Left lung (tissue), 10 donors: ENCODE data around the gene TRPM4. TPM values are rescaled to one million over a fixed set of nuclear protein-coding genes. Genes with fewer than 3 reads are reported as not detected.

ENCODE experiments used
- ATAC-seq: fragments of 200-7000 bp; cut with Tn5 transposase; one replicate; pipeline ENCODE4 v1.9.1; 2020; ENCODE audit warnings: moderate library complexity
- DNase-seq, 4 donors: peaks; one replicate each; pipeline ENCODE4 v3.0.0-alpha.2; 2013 to 2020
- H3K27ac ChIP-seq, 2 donors: fragments of 200-600 bp; sonication (generic) in 1 of 2; one replicate each; pipeline versions ENCODE4 v1.5.0 to v1.8.0; 2020 to 2021
- H3K27me3 ChIP-seq, 2 donors: fragments of 200-600 bp; sonication (generic) in 1 of 2; one replicate each; pipeline versions ENCODE4 v1.5.0 to v1.8.0; 2020 to 2021
- H3K36me3 ChIP-seq, 2 donors: fragments of 200-600 bp; sonication (generic) in 1 of 2; one replicate each; pipeline versions ENCODE4 v1.5.0 to v1.8.0; 2020 to 2021
- H3K4me1 ChIP-seq, 2 donors: fragments of 200-600 bp; one replicate each; pipeline ENCODE4 v1.8.0; 2021
- H3K4me3 ChIP-seq, 2 donors: fragments of 200-600 bp; sonication (generic) in 1 of 2; one replicate each; pipeline versions ENCODE4 v1.5.0 to v1.8.0; 2020 to 2021; ENCODE audit warnings: mild to moderate bottlenecking in 1 of 2
- H3K9me3 ChIP-seq, 2 donors: fragments of 200-600 bp; sonication (generic) in 1 of 2; one replicate each; pipeline versions ENCODE4 v1.5.0 to v1.8.0; 2020 to 2021
- CTCF ChIP-seq, 2 donors: fragments of 200-600 bp; sonication (generic) in 1 of 2; IDR thresholded peaks; one replicate each; pipeline versions ENCODE4 v1.5.0 to v1.8.0; 2021; ENCODE audit warnings: antibody characterized with exemption in 2 of 2
- intact Hi-C, 2 donors: fragments of 100-400 bp; cut with DNase I; formaldehyde crosslinking; loops; one replicate each; pipeline versions ENCODE4 v1.11.2 to v1.14.2; 2022
- polyA plus RNA-seq, 6 donors: library from polyadenylated mRNA; unstranded; fragments of 120-200 nt; gene quantifications; one replicate each; pipeline ENCODE4 v1.2.1, GENCODE V29; 2013; ENCODE audit not compliant: insufficient read length in 6 of 6
- total RNA-seq, 2 donors: library from RNA; stranded (reverse); fragmentation: NEBNext Ultra II Directional; extraction: Animal tissue kit (Norgen Biotek cat#: 25700); gene quantifications; one replicate each; pipeline ENCODE4 v1.2.1, GENCODE V29; 2021
- donor health status: DM: no; HTN: yes; CAD: no.
- donor health status: DM: no; HTN: no; CAD: no.

The TRPM4 gene
- total and polyA plus RNA-seq, 8 donors: 14.3 to 61.7 (median 29.7) TPM

GRCh38 chr19:49127674-49128544 is 29.7 kb upstream of the TRPM4 start:
- peak overlapping the region in 1 of 2 donors; percentile 32 for H3K4me3 ChIP-seq
- H3K36me3 ChIP-seq: no peaks in the 10 kb centered on the region
- peak overlapping the region; percentile 44 to 45 for H3K27ac ChIP-seq
- no peaks in the 10 kb centered on the region for H3K9me3 ChIP-seq
- intact Hi-C loops: no loop called here
- peaks cover 0 to 4% of the 10 kb centered on the region in 2 donors for H3K27me3 ChIP-seq
- peak in 1 of 2 donors; percentile 25 for TF ChIP-seq CTCF (IDR thresholded peaks at IDR 0.05)
- ATAC-seq: peak; percentile 99
- peak; percentile 96 to 98 (median 98) for DNase-seq
- peaks cover 0 to 15% of the 10 kb centered on the region in 2 donors for H3K4me1 ChIP-seq

- Histone ChIP-seq H3K27me3 (peaks cover 0 to 11% of the 10 kb centered on the region in 2 donors), H3K36me3 (no peaks in the 10 kb centered on the region), H3K27ac (peak overlapping the region in 1 of 2 donors; percentile 45), H3K4me3 (peak overlapping the region in 1 of 2 donors; percentile 32), H3K9me3 (no peaks in the 10 kb centered on the region), H3K4me1 (peaks cover 0 to 23% of the 10 kb centered on the region in 2 donors)
- no peak for DNase-seq
- no peak for ATAC-seq
- intact Hi-C loops: no loop called here
- TF ChIP-seq CTCF (IDR thresholded peaks at IDR 0.05): no peak
These were observed 28.9 kb upstream of the TRPM4 start for GRCh38 chr19:49128545-49129237.

GRCh38 chr19:49129238-49129583 is 28.4 kb upstream of the TRPM4 start:
- ATAC-seq: no peak
- DNase-seq: no peak
- no peak for TF ChIP-seq CTCF (IDR thresholded peaks at IDR 0.05)
- Histone ChIP-seq H3K36me3 (no peaks in the 10 kb centered on the region), H3K9me3 (no peaks in the 10 kb centered on the region), H3K4me1 (peaks cover 0 to 28% of the 10 kb centered on the region in 2 donors), H3K27me3 (peaks cover 0 to 16% of the 10 kb centered on the region in 2 donors), H3K4me3 (no peak overlapping the region), H3K27ac (no peak overlapping the region)
- intact Hi-C loops: no loop called here

- DNase-seq: no peak
- no peak for TF ChIP-seq CTCF (IDR thresholded peaks at IDR 0.05)
- peaks cover 0 to 25% of the 10 kb centered on the region in 2 donors for H3K27me3 ChIP-seq
- intact Hi-C loops: no loop called here
- no peak overlapping the region for H3K27ac ChIP-seq
- no peaks in the 10 kb centered on the region for H3K36me3 ChIP-seq
- H3K4me3 ChIP-seq: no peak overlapping the region
- ATAC-seq: no peak
- peaks cover 0 to 29% of the 10 kb centered on the region in 2 donors for H3K4me1 ChIP-seq
- H3K9me3 ChIP-seq: no peaks in the 10 kb centered on the region
These were observed 27.3 kb upstream of the TRPM4 start for GRCh38 chr19:49130325-49130724.
